GM13976 (cell line): ENCODE results near the gene TPCN2.

ENCODE experiments used
- DNase-seq: peaks from one replicate; pipeline ENCODE4 v3.0.0; 2012; ENCODE audit warnings: low spot score
- in situ Hi-C: fragments of 300-500 bp; cut with MboI; formaldehyde crosslinking; loops from one replicate; pipeline ENCODE4 v1.12.0; 2022; ENCODE audit warnings: low sequenced_read_pairs, mixed read lengths, inconsistent platforms; ENCODE audit not compliant: unreplicated experiment
- TF ChIP-seq, protein P1 (sequence below): IDR thresholded peaks from 2 replicates; pipeline ENCODE4 v1.5.1; 2012; ENCODE audit warnings: borderline replicate concordance, mild to moderate bottlenecking; ENCODE audit not compliant: insufficient read depth; ENCODE audit errors: extremely low read depth, missing control alignments, control extremely low read depth

The TPCN2 gene

DNA sequence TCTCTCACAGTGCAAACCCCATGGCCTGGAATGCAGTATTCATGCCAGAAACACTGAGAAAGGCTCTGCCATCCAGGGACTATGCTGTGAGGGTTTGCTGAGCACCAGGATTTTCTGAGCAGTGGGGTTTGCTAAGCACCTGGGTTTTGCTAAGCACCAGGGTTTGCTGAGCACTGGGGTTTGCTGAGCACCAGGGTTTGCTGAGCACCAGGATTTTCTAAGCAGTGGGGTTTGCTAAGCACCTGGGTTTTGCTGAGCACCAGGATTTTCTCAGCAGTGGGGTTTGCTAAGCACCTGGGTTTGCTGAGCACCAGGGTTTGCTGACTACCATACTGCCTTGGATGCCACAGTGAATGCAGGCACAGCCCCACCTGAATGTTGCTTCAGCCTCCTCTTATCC lies 58.7 kb downstream of the TPCN2 start:
- no peak for DNase-seq
- in situ Hi-C loops: loop anchor here (10.0 to 25.0 kb wide), 2 partner anchors 180 to 537 kb away; partner anchors contain the start of genes CCND1 and MYEOV
- TF ChIP-seq, protein P1, sequence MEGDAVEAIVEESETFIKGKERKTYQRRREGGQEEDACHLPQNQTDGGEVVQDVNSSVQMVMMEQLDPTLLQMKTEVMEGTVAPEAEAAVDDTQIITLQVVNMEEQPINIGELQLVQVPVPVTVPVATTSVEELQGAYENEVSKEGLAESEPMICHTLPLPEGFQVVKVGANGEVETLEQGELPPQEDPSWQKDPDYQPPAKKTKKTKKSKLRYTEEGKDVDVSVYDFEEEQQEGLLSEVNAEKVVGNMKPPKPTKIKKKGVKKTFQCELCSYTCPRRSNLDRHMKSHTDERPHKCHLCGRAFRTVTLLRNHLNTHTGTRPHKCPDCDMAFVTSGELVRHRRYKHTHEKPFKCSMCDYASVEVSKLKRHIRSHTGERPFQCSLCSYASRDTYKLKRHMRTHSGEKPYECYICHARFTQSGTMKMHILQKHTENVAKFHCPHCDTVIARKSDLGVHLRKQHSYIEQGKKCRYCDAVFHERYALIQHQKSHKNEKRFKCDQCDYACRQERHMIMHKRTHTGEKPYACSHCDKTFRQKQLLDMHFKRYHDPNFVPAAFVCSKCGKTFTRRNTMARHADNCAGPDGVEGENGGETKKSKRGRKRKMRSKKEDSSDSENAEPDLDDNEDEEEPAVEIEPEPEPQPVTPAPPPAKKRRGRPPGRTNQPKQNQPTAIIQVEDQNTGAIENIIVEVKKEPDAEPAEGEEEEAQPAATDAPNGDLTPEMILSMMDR: no peak

DNA sequence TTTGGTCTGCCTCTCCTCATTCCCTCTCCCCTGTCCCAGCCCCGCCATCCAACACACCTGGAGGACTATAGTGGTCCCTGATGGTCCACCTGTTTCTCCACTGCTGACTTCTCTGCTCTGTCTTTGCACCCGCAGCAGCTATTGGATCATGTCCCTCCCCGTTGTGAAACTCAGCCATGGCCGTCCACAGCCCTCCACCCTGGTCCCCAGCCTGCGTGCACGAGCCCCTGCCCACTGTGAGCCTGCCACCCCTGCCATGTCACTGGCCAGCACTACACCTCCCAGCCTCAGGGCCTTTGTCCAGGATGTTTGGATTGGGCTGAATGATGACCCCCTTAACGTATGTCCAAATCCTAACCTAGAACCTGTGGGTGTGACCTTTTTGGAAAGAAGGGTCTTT lies 59.3 kb downstream of the TPCN2 start:
- in situ Hi-C loops: loop anchor here (10.0 to 25.0 kb wide), 2 partner anchors 179 to 537 kb away; partner anchors contain the start of genes CCND1 and MYEOV
- TF ChIP-seq, protein P1: no peak
- DNase-seq: no peak

DNA sequence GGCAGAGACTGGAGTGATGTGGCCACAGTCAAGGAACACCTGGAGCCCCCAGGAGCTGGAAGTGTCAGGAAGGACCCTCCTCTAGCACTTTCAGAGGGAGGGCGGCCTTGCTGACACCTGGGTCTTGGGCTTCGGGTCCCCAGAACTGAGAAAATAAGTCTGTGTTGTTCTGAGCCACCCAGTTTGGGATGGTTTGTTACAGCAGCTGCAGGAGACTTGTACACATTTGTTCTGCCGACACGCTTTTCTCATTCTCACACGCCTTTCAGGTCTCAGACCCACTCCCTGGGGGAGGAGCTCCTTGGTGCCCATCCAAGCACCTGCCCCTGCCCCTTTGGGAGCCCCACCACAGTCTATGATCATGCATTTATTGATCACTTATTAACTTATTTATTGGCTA lies 59.8 kb downstream of the TPCN2 start:
- in situ Hi-C loops: loop anchor here (10.0 to 25.0 kb wide), 2 partner anchors 179 to 536 kb away; partner anchors contain the start of genes CCND1 and MYEOV
- DNase-seq: no peak
- TF ChIP-seq, protein P1: no peak

DNA sequence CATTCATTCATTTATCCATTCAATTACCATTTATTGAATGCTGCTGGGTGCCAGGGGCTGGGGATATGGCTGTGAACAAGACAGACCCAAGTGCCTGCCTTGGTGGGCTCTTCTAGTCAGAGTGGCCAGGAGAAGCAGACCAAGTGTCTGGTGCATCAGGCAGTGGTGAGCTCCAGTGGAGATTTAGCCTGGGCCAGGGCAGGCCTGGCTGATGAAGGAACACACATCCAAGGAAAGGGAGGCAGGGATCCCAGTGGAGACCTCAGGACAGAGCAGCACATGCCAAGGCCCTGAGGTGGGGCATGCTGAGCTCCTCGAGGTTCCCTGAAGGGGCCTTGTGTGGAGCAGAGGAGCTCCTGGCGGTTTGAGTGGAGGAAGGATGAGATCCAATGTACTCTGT lies 60.4 kb downstream of the TPCN2 start:
- DNase-seq: no peak
- in situ Hi-C loops: loop anchor here (10.0 to 25.0 kb wide), 2 partner anchors 178 to 536 kb away; partner anchors contain the start of genes CCND1 and MYEOV

DNA sequence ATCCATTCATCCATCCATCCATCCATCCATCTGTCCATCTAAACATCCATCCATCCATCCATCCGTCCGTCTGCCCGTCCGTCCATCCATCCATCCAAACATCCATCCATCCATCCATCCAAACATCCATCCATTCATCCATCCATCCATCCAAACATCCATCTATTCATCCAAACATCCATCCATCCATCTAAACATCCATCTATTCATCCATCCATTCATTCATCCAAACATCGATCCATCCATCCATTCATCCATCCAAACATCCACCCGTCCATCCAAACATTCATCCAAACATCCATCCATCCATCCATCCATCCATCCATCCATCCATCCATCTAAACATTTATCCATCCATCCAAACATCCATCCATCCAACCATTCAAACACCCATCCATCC lies 61.7 kb downstream of the TPCN2 start:
- in situ Hi-C loops: loop anchor here (25.0 kb wide), 1 partner anchor 177 kb away; the partner anchor contains the start of gene MYEOV
- TF ChIP-seq, protein P1: no peak
- DNase-seq: no peak

More for the DNA sequence above, 60.4 kb downstream of the TPCN2 start:
- TF ChIP-seq, protein P1: no peak

DNA sequence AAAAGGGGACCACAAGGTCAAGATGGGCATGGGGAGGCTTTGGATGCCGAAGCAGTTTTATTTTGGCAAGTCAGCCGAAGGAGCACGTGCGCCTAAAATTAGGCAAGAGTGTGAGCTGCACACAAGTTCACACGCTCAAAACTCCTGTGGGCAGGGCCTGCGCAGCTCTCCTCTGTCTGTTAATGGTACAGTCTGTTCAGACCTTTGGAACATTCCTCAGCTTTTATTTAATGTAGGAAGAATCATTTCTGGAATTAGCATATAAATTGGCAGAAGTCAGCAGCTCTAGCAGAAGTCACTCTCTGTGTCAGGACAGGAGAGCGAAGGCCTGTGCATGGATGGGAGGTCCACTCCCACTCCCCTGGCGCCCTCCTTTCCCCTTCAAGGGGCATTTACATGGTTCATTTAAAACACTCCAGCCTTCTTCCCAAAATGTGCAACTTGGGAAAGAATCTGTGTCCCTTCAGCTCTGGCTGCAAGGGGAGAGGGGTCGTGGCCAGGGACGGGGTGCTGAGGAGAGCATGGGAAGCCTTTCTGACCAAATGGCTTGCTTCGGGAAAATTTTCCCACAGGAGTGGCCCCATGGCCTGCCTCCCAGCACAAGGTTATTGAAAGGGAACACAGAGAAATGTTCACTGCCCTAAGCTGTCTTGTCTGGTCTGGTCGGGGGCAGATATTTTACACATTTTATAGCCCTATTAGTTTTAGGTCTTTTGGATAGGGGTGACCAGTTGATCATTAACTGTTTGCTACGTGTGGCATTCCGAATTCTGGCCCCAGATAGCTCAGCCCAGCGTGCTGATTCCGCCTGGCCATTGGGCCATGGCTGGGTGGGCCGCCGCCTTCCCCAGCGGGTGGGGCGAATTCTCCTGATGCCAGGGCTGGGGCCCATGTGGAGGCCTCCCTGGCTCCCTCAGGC lies 63.2 kb downstream of the TPCN2 start:
- TF ChIP-seq, protein P1: no peak
- in situ Hi-C loops: loop anchor here (25.0 kb wide), 1 partner anchor 175 kb away; the partner anchor contains the start of gene MYEOV

More for the DNA sequence above, 63.2 kb downstream of the TPCN2 start:
- no peak for DNase-seq
